ENCODE measurements around the gene EZH1. TPM values are rescaled to one million over a fixed set of nuclear protein-coding genes. Genes with fewer than 3 reads are reported as not detected.
A peak's percentile ranks its signal among the peaks of the same experiment; 100 is the strongest.

Gene EZH1
- total RNA-seq, 4 donors from 2014 or later, result 32.6 to 55.2 (median 47.5) TPM

- Histone ChIP-seq H3K9me3 (no peaks in the 10 kb centered on the region), H3K27ac (no peak overlapping the region), H3K4me3 (no peak overlapping the region), H3K4me1 (peaks cover 4 to 8% of the 10 kb centered on the region in 2 donors), H3K36me3 (peaks cover 2 to 47% of the 10 kb centered on the region in 2 donors), H3K27me3 (peaks cover 35 to 40% (median 40%) of the 10 kb centered on the region in 3 donors)
- in situ Hi-C loops (cut with MboI; ENCODE audit: low sequenced_read_pairs in 4 of 4), result no loop called here
- ATAC-seq (no peak), DNase-seq (no peak)
- TF ChIP-seq POLR2A (IDR thresholded peaks at IDR 0.05) (no peak), CTCF (IDR thresholded peaks at IDR 0.05 in 4 of 5, conservative IDR thresholded peaks at IDR 0.05 in 1 of 5) (no peak)
- intact Hi-C loops (cut with DNase I; ENCODE audit: low total_unique reads), result no loop called here
Measured at GRCh38 chr17:42779304-42779935, 34.6 kb upstream of the EZH1 start.

- H3K4me1 ChIP-seq, result peaks cover 12 to 14% of the 10 kb centered on the region in 2 donors
Measured at GRCh38 chr17:42778570-42778969, 33.7 kb upstream of the EZH1 start.

GRCh38 chr17:42775534-42776098, 30.8 kb upstream of the EZH1 start:
- ATAC-seq (no peak), DNase-seq (no peak)
- Histone ChIP-seq H3K4me3 (no peak overlapping the region), H3K9me3 (no peaks in the 10 kb centered on the region), H3K4me1 (peaks cover 14 to 17% of the 10 kb centered on the region in 2 donors), H3K36me3 (peaks cover 2 to 47% of the 10 kb centered on the region in 2 donors), H3K27me3 (peaks cover 2 to 3% (median 2%) of the 10 kb centered on the region in 3 donors), H3K27ac (no peak overlapping the region)
- in situ Hi-C loops (cut with MboI; ENCODE audit: low sequenced_read_pairs in 4 of 4) (no loop called here), intact Hi-C loops (cut with DNase I; ENCODE audit: low total_unique reads) (no loop called here)
- TF ChIP-seq POLR2A (IDR thresholded peaks at IDR 0.05) (no peak), CTCF (IDR thresholded peaks at IDR 0.05 in 4 of 5, conservative IDR thresholded peaks at IDR 0.05 in 1 of 5) (no peak)

More at GRCh38 chr17:42778570-42778969, 33.7 kb upstream of the EZH1 start:
- no peak overlapping the region for H3K27ac ChIP-seq
- no peaks in the 10 kb centered on the region for H3K9me3 ChIP-seq
- DNase-seq (no peak), ATAC-seq (no peak)
- no peak for TF ChIP-seq POLR2A (IDR thresholded peaks at IDR 0.05)
- TF ChIP-seq CTCF (IDR thresholded peaks at IDR 0.05 in 4 of 5, conservative IDR thresholded peaks at IDR 0.05 in 1 of 5), result no peak
- intact Hi-C loops (cut with DNase I; ENCODE audit: low total_unique reads), result no loop called here
- no peak overlapping the region for H3K4me3 ChIP-seq
- in situ Hi-C loops (cut with MboI; ENCODE audit: low sequenced_read_pairs in 4 of 4), result no loop called here
- H3K36me3 ChIP-seq, result peaks cover 2 to 47% of the 10 kb centered on the region in 2 donors
- peaks cover 26 to 32% (median 31%) of the 10 kb centered on the region in 3 donors for H3K27me3 ChIP-seq

- Histone ChIP-seq H3K27ac (peak overlapping the region; percentile 81 to 94 (median 88)), H3K27me3 (no peaks in the 10 kb centered on the region), H3K4me3 (peak overlapping the region; percentile 85 to 100 (median 91)), H3K4me1 (peaks cover 12 to 17% of the 10 kb centered on the region in 2 donors), H3K36me3 (peaks cover 2 to 43% of the 10 kb centered on the region in 2 donors), H3K9me3 (no peaks in the 10 kb centered on the region)
- DNase-seq, result no peak
- ATAC-seq, result no peak
- in situ Hi-C loops (cut with MboI; ENCODE audit: low sequenced_read_pairs in 4 of 4), result loop anchor here in 1 of 4 donors (25.0 kb wide), 1 partner anchor 187 kb away; the partner anchor contains the start of gene PSMC3IP
- intact Hi-C loops (cut with DNase I; ENCODE audit: low total_unique reads), result no loop called here
- no peak for TF ChIP-seq CTCF (IDR thresholded peaks at IDR 0.05 in 4 of 5, conservative IDR thresholded peaks at IDR 0.05 in 1 of 5)
- TF ChIP-seq POLR2A (IDR thresholded peaks at IDR 0.05), result no peak
Measured at GRCh38 chr17:42774066-42774745, 29.4 kb upstream of the EZH1 start.
